IMR-90 (cell line): ENCODE data around the gene CDHR1. TPM values are rescaled to one million over a fixed set of nuclear protein-coding genes. Genes with fewer than 3 reads are reported as not detected.

Experiments
- ATAC-seq: fragments of 200-7000 bp; cut with Tn5 transposase; 2 replicates; pipeline ENCODE4 v1.9.1; 2020; ENCODE audit warnings: low read depth, mild to moderate bottlenecking, moderate library complexity
- BruUV-seq: library from RNA; stranded (reverse); fragments of 400-500 nt; replicated peaks from 2 replicates; lab custom pipeline; 2021; lab: Mats Ljungman, UMichigan
- CTCF ChIA-PET: fragments of 300-600 bp; formaldehyde crosslinking; extraction: SDS; loops from one replicate; lab custom pipeline; 2021; ENCODE audit warnings: antibody characterized with exemption; lab: Yijun Ruan, JAX
- POLR2A ChIA-PET: fragments of 300-600 bp; sonication (Branson Sonifier 250); formaldehyde crosslinking; loops from one replicate; lab custom pipeline; 2022; ENCODE audit warnings: antibody characterized with exemption; ENCODE audit not compliant: unreplicated experiment; lab: Charles Lee
- DNase-seq: peaks from one replicate; pipeline ENCODE4 v3.0.0; 2013
- H2AFZ ChIP-seq: replicated peaks from 2 replicates; pipeline ENCODE3; 2013; ENCODE audit warnings: low read length, mild to moderate bottlenecking; ENCODE audit not compliant: poor library complexity
- H2AK5ac ChIP-seq: 2 replicates; pipeline ENCODE4 v1.6.1; 2013; ENCODE audit warnings: low read depth, low read length, inconsistent platforms
- H2AK9ac ChIP-seq: replicated peaks from 2 replicates; pipeline ENCODE3; 2013; ENCODE audit warnings: mild to moderate bottlenecking, low read depth, low read length, moderate library complexity; ENCODE audit not compliant: poor library complexity
- H2BK120ac ChIP-seq: 2 replicates; pipeline ENCODE4 v1.6.1; 2013; ENCODE audit warnings: low read depth, low read length, inconsistent platforms
- H2BK15ac ChIP-seq: 3 replicates; pipeline ENCODE4 v1.6.1; 2013; ENCODE audit warnings: low read depth, low read length, inconsistent platforms
- H2BK20ac ChIP-seq: 2 replicates; pipeline ENCODE4 v1.6.1; 2013; ENCODE audit warnings: low read depth, mild to moderate bottlenecking, inconsistent platforms, low read length, moderate library complexity
- H2BK5ac ChIP-seq: 2 replicates; pipeline ENCODE4 v1.6.1; 2013; ENCODE audit warnings: mild to moderate bottlenecking, low read depth, low read length, inconsistent platforms; ENCODE audit not compliant: poor library complexity, severe bottlenecking
- H3K14ac ChIP-seq: replicated peaks from 2 replicates; pipeline ENCODE4 v1.6.1; 2013; ENCODE audit warnings: low read depth, low read length, inconsistent platforms
- H3K18ac ChIP-seq: 2 replicates; pipeline ENCODE4 v1.6.1; 2013; ENCODE audit warnings: low read depth, low read length, control low read depth
- H3K23ac ChIP-seq: 2 replicates; pipeline ENCODE4 v1.6.1; 2013; ENCODE audit warnings: low read depth, low read length, inconsistent platforms
- H3K27ac ChIP-seq: 2 replicates; pipeline ENCODE4 v1.5.1; 2013; ENCODE audit warnings: mild to moderate bottlenecking, control low read depth, low read length; ENCODE audit not compliant: insufficient read depth
- H3K27me3 ChIP-seq: 2 replicates; pipeline ENCODE4 v1.6.1; 2013; ENCODE audit warnings: low read length; ENCODE audit not compliant: control insufficient read depth, insufficient read depth
- H3K36me3 ChIP-seq: 2 replicates; pipeline ENCODE4 v1.6.1; 2013; ENCODE audit warnings: low read length, mixed read lengths; ENCODE audit not compliant: control insufficient read depth, insufficient read depth
- H3K4ac ChIP-seq: 2 replicates; pipeline ENCODE4 v1.6.1; 2013; ENCODE audit warnings: low read depth, low read length, inconsistent platforms
- H3K4me1 ChIP-seq: 2 replicates; pipeline ENCODE4 v1.6.1; 2013; ENCODE audit warnings: low read length, mixed read lengths; ENCODE audit not compliant: control insufficient read depth, insufficient read depth
- H3K4me2 ChIP-seq: 2 replicates; pipeline ENCODE4 v1.6.1; 2013; ENCODE audit warnings: low read depth, mild to moderate bottlenecking, control low read depth, low read length, moderate library complexity
- H3K4me3 ChIP-seq: 2 replicates; pipeline ENCODE4 v1.5.1; 2013; ENCODE audit warnings: low read depth, mild to moderate bottlenecking, control low read depth, low read length, moderate library complexity; ENCODE audit not compliant: insufficient read depth
- H3K56ac ChIP-seq: 2 replicates; pipeline ENCODE4 v1.6.1; 2013; ENCODE audit warnings: low read length, inconsistent platforms; ENCODE audit not compliant: insufficient read depth; ENCODE audit errors: extremely low read depth
- H3K79me1 ChIP-seq, 2 experiments: 2 replicates each; pipeline ENCODE4 v1.6.1; 2013; ENCODE audit warnings: low read length in 2 of 2, inconsistent platforms in 1 of 2, low read depth in 1 of 2
- H3K9ac ChIP-seq: 2 replicates; pipeline ENCODE4 v1.6.1; 2013; ENCODE audit warnings: low read depth, low read length, control low read depth
- H3K9me1 ChIP-seq: 2 replicates; pipeline ENCODE4 v1.6.1; 2013; ENCODE audit warnings: low read length, inconsistent platforms; ENCODE audit not compliant: insufficient read depth
- H3K9me3 ChIP-seq: 2 replicates; pipeline ENCODE4 v1.6.1; 2013; ENCODE audit warnings: low read length; ENCODE audit not compliant: control insufficient read depth, insufficient read depth
- H4K20me1 ChIP-seq: 2 replicates; pipeline ENCODE4 v1.6.1; 2013; ENCODE audit warnings: low read length, inconsistent platforms; ENCODE audit not compliant: insufficient read depth
- H4K5ac ChIP-seq: 2 replicates; pipeline ENCODE4 v1.6.1; 2013; ENCODE audit warnings: mild to moderate bottlenecking, low read depth, low read length, control low read depth
- H4K8ac ChIP-seq, 2 experiments: 2 replicates each; pipeline ENCODE4 v1.6.1; 2013; ENCODE audit warnings: low read depth in 2 of 2, low read length in 2 of 2, control low read depth in 1 of 2, inconsistent platforms in 1 of 2
- H4K91ac ChIP-seq: 2 replicates; pipeline ENCODE4 v1.6.1; 2013; ENCODE audit warnings: low read depth, low read length, inconsistent platforms; ENCODE audit not compliant: insufficient read depth
- NFE2L2 ChIP-seq: fragments of 150-350 bp; IDR thresholded peaks from 2 replicates; pipeline ENCODE4 v1.6.1; 2016; ENCODE audit warnings: low read depth, mild to moderate bottlenecking, low read length
- WGBS, 2 experiments: methylation state at CpG; one replicate each; pipeline versions ENCODE4 v1.1.5 to v1.1.7; 2013; ENCODE audit warnings: missing lambda C conversion rate in 2 of 2; ENCODE audit not compliant: insufficient read length in 1 of 2; ENCODE audit errors: extremely low coverage in 2 of 2; 5-methylcytosine and 5-hydroxymethylcytosine counted together
- dilution Hi-C: fragments of 300-500 bp; cut with HindIII; formaldehyde crosslinking; loops from one replicate; pipeline ENCODE4 v1.14.3; 2018; ENCODE audit warnings: low sequenced_read_pairs; ENCODE audit not compliant: unreplicated experiment
- in situ Hi-C: fragments of 300-500 bp; cut with MboI; formaldehyde crosslinking; loops from 3 replicates; pipeline ENCODE4 v1.14.3; 2019; ENCODE audit warnings: low sequenced_read_pairs, inconsistent platforms, mixed read lengths
- intact Hi-C: fragments of 100-400 bp; cut with micrococcal nuclease; formaldehyde crosslinking; loops from 2 replicates; pipeline ENCODE4 v1.10.0; 2022
- polyA plus RNA-seq, 3 experiments: library from polyadenylated mRNA; depleted of rRNA; stranded (reverse); fragments of >200 nt; gene quantifications; 2 replicates each; pipeline ENCODE4 v1.2.3, GENCODE V29; 2012; ENCODE audit warnings: low replicate concordance in 1 of 3
- total RNA-seq: library from RNA; depleted of rRNA; stranded (reverse); fragments of >200 nt; gene quantifications from 2 replicates; pipeline ENCODE4 v1.2.3, GENCODE V29; 2012

The CDHR1 gene
- total and polyA plus RNA-seq, 2 of the 4 experiments (the other 2 are of a cell fraction), result not detected

DNA sequence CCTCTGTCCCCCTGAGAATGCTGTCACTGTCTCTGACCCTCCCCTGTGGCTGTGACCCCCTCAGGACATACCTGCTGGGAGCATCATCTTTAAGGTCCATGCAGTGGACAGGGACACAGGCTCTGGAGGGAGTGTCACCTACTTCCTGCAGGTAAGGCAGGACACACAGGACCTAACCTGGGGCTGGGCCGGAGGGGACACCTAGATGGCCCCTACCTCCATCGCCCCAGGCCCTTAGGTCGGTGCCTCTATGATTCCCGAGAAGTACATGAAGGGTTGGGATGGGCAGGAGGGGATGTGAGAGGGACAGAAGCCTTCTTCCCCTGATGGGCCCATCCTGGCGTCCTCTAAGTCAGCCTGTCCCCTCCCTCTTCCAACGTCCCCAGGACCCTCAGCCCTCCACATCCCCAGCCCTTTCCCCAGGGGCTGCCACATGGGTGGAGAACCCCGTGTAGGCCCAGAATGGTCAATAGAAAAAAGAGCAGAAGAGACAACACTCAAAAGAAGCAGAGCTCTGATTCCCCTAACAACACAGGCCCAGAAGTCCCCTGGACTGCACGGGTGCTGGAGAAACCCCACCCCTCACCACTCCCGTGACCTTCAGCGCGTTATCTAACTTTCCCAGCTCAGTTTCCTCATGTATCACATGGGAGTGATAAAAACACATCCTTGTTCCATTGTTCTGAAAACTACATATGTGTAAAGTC, 6.4 kb downstream of the CDHR1 start:
- Histone ChIP-seq H3K18ac (no peak overlapping the region), H4K91ac (no peak overlapping the region), H2AK5ac (no peak overlapping the region), H3K4ac (no peak overlapping the region), H4K8ac (no peak overlapping the region), H3K9me1 (no peaks in the 10 kb centered on the region), H3K56ac (no peak overlapping the region), H3K9ac (no peak overlapping the region), H2BK20ac (no peak overlapping the region), H2BK120ac (no peak overlapping the region), H3K14ac (no peak overlapping the region), H2BK15ac (no peak overlapping the region), H3K4me3 (no peak overlapping the region), H3K79me1 (no peaks in the 10 kb centered on the region), H4K20me1 (no peaks in the 10 kb centered on the region), H3K23ac (no peak overlapping the region), H3K27ac (no peak overlapping the region), H4K5ac (no peak overlapping the region), H3K27me3 (peaks cover 20% of the 10 kb centered on the region; the same call in 1 of the 2 replicates), H3K36me3 (no peaks in the 10 kb centered on the region), H2BK5ac (no peak overlapping the region), H3K4me1 (no peaks in the 10 kb centered on the region), H3K4me2 (no peak overlapping the region), H2AFZ (no peak overlapping the region), H3K9me3 (no peaks in the 10 kb centered on the region), H2AK9ac (peak overlapping the region; percentile 9)
- intact Hi-C loops, result no loop called here
- in situ Hi-C loops, result no loop called here
- no peak for ATAC-seq
- no peak for DNase-seq
- dilution Hi-C loops, result no loop called here
- BruUV-seq, result no TSS peak
- no peak for TF ChIP-seq NFE2L2
- CTCF ChIA-PET, result no interaction called here
- WGBS, 2 experiments, result 28% methylated on average over 6 of the region's 11 CpGs; no CpG with 5 or more reads in 1 of the 2 experiments
- POLR2A ChIA-PET, result no interaction called here
